RWPE2 (cell line): ENCODE results near the gene MEIG1.
"Not testable (repeated sequence)": the region's sequence is repeated elsewhere in the genome, so short reads cannot be mapped to it uniquely, and the experiment has no call there.

ENCODE experiments used
- ATAC-seq: fragments of 200-7000 bp; cut with Tn5 transposase; 3 replicates; pipeline ENCODE4 v1.9.1; 2021; ENCODE audit warnings: low read depth
- DNase-seq: peaks from one replicate; pipeline ENCODE4 v3.0.0-alpha.2; 2020; ENCODE audit warnings: low spot score
- H3K27ac ChIP-seq: fragments of 450-650 bp; 2 replicates; pipeline ENCODE4 v1.5.1; 2017; ENCODE audit warnings: mild to moderate bottlenecking; ENCODE audit not compliant: poor library complexity, severe bottlenecking
- H3K27me3 ChIP-seq: fragments of 250-450 bp; sonication (Bioruptor Pico); 2 replicates; pipeline ENCODE4 v1.5.1; 2021; ENCODE audit warnings: mild to moderate bottlenecking, moderate library complexity; ENCODE audit not compliant: insufficient read depth, poor library complexity, severe bottlenecking
- H3K36me3 ChIP-seq: fragments of 250-450 bp; sonication (Bioruptor Pico); 2 replicates; pipeline ENCODE4 v1.5.1; 2020; ENCODE audit warnings: low read depth, mild to moderate bottlenecking, moderate library complexity
- H3K4me1 ChIP-seq: fragments of 250-450 bp; sonication (Bioruptor Pico); 2 replicates; pipeline ENCODE4 v1.5.1; 2021; ENCODE audit warnings: mild to moderate bottlenecking, moderate library complexity; ENCODE audit not compliant: insufficient read depth, poor library complexity, severe bottlenecking
- H3K4me3 ChIP-seq: fragments of 250-450 bp; sonication (Bioruptor Pico); 2 replicates; pipeline ENCODE4 v1.5.1; 2021; ENCODE audit warnings: mild to moderate bottlenecking, moderate library complexity; ENCODE audit not compliant: severe bottlenecking
- H3K9me3 ChIP-seq: fragments of 250-450 bp; sonication (Bioruptor Pico); 2 replicates; pipeline ENCODE4 v1.5.1; 2021; ENCODE audit warnings: mild to moderate bottlenecking, moderate library complexity; ENCODE audit not compliant: severe bottlenecking
- TF ChIP-seq, protein P1 (sequence below): fragments of 450-650 bp; IDR thresholded peaks from one replicate; pipeline ENCODE4 v1.5.1; 2017; ENCODE audit warnings: mild to moderate bottlenecking, moderate library complexity; ENCODE audit not compliant: poor library complexity, severe bottlenecking

Gene MEIG1

GRCh38 chr10:14954001-14954770, 5.0 kb upstream of the MEIG1 start, which contains the start of gene DCLRE1C:
Gene DCLRE1C, minus strand, starts transcription at chr10:14954096. Its CDS starts 86 bp downstream, at chr10:14954010.
- peak within 1 kb of the TSS; percentile 88 for H3K27ac ChIP-seq
- peaks cover 7% of the 10 kb centered on the region for H3K4me1 ChIP-seq

GRCh38 chr10:14954934-14955333, 4.3 kb upstream of the MEIG1 start:
- TF ChIP-seq, protein P1, sequence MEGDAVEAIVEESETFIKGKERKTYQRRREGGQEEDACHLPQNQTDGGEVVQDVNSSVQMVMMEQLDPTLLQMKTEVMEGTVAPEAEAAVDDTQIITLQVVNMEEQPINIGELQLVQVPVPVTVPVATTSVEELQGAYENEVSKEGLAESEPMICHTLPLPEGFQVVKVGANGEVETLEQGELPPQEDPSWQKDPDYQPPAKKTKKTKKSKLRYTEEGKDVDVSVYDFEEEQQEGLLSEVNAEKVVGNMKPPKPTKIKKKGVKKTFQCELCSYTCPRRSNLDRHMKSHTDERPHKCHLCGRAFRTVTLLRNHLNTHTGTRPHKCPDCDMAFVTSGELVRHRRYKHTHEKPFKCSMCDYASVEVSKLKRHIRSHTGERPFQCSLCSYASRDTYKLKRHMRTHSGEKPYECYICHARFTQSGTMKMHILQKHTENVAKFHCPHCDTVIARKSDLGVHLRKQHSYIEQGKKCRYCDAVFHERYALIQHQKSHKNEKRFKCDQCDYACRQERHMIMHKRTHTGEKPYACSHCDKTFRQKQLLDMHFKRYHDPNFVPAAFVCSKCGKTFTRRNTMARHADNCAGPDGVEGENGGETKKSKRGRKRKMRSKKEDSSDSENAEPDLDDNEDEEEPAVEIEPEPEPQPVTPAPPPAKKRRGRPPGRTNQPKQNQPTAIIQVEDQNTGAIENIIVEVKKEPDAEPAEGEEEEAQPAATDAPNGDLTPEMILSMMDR, result no peak
- ATAC-seq, result no peak
- Histone ChIP-seq H3K36me3 (peaks cover 20% of the 10 kb centered on the region), H3K9me3 (no peaks in the 10 kb centered on the region), H3K27ac (peak overlapping the region; percentile 88), H3K27me3 (no peaks in the 10 kb centered on the region), H3K4me3 (peak overlapping the region; percentile 54), H3K4me1 (peaks cover 7% of the 10 kb centered on the region)
- DNase-seq, result no peak

More at GRCh38 chr10:14954001-14954770, 5.0 kb upstream of the MEIG1 start, which contains the start of gene DCLRE1C:
- TF ChIP-seq, protein P1, result no peak
- Histone ChIP-seq H3K4me3 (peak within 1 kb of the TSS; percentile 54), H3K27me3 (no peaks in the 10 kb centered on the region), H3K9me3 (no peaks in the 10 kb centered on the region), H3K36me3 (peaks cover 27% of the 10 kb centered on the region)
- ATAC-seq (peak; percentile 91), DNase-seq (peak; percentile 93)

DNA sequence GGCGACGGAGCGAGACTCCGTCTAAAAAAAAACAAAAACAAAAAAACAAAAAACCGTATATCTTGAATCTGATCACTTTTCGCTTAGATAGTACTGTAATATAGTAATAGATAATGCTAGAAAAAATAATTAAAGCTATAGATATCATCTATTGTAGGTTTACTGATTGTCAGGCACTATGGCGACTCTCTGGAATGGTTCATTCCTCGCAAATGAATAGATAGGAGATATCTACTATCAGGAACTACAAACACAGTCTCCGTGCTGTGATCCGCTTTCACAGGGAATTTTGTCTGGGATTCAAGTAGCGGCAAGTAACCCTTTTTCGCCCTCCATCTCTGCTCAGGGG, 342 bp upstream of the MEIG1 start:
- Histone ChIP-seq H3K36me3 (no peaks in the 10 kb centered on the region), H3K27me3 (no peaks in the 10 kb centered on the region), H3K9me3 (no peaks in the 10 kb centered on the region), H3K27ac (peak overlapping the region; percentile 91), H3K4me1 (peaks cover 11% of the 10 kb centered on the region), H3K4me3 (peak overlapping the region; percentile 70)
- DNase-seq, result no peak
- TF ChIP-seq, protein P1, result no peak
- ATAC-seq, result no peak

- no peak overlapping the region for H3K4me3 ChIP-seq
- ATAC-seq (no peak), DNase-seq (no peak)
- H3K4me1 ChIP-seq, result no peaks in the 10 kb centered on the region
- no peaks in the 10 kb centered on the region for H3K9me3 ChIP-seq
- TF ChIP-seq, protein P1, result no peak
- H3K27ac ChIP-seq, result no peak overlapping the region
- no peaks in the 10 kb centered on the region for H3K36me3 ChIP-seq
- H3K27me3 ChIP-seq, result no peaks in the 10 kb centered on the region
Measured at GRCh38 chr10:14967897-14968296, 8.7 kb downstream of the MEIG1 start.

DNA sequence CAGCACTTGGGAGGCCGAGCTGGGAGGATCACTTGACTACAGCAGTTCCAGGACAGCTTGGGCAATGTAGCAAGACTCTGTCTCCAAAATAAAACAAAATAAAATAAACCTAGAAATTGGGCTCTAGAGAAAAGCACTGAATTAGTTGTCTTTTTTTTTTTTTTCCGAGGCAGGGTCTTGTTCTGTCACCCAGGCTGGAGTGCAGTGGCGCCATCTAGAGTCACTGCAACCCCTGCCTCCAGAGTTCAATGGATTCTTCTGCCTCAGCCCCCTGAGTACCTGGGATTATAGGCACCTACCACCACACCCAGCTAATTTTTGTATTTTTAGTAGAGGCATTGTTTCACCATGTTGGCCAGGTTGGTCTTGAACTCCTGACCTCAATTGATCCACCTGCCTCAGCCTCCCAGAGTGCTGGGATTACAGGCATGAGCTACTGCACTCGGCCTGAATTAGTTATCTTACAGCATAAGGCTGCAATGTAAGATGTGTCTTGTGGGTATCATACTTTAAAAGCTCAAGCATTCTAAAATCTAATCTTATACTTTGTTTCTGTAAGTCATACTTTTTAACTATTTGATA, 12.8 kb downstream of the MEIG1 start:
- no peak overlapping the region for H3K27ac ChIP-seq
- ATAC-seq, result no peak
- H3K4me3 ChIP-seq, result no peak overlapping the region
- H3K36me3 ChIP-seq, result no peaks in the 10 kb centered on the region
- DNase-seq, result no peak
- H3K27me3 ChIP-seq, result no peaks in the 10 kb centered on the region
- TF ChIP-seq, protein P1, result peak; percentile 63
- no peaks in the 10 kb centered on the region for H3K4me1 ChIP-seq
- no peaks in the 10 kb centered on the region for H3K9me3 ChIP-seq

- ATAC-seq, H3K9me3 ChIP-seq, H3K27me3 ChIP-seq, DNase-seq, H3K36me3 ChIP-seq, H3K4me1 ChIP-seq, H3K27ac ChIP-seq, H3K4me3 ChIP-seq: not testable (repeated sequence)
Measured at GRCh38 chr10:14974153-14974998, 15.2 kb downstream of the MEIG1 start.
